ENCODE data around the gene TOR1B.

DNA sequence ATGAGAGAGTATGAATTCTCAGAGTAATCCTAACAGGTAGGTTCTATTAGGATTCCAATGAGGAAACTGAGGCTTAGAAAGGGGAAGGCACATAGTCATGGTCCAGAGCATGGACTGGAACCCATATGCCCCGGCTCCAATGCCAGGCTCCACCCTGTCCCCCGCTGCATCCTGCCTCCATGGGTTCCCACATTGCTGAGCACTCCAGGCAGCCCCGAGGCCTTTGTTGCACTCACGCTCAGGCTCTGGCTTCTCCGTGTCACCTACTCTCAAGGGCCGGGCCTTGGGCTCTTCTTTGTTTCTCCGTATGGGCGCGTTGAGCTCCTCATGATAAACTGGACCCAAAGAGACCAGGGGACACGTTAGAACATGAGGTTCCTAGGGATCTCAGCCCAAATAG is 26.0 kb downstream of the TOR1B start:
- no peak for TF ChIP-seq POLR2A (IDR thresholded peaks at IDR 0.05)
- TF ChIP-seq, protein P1, sequence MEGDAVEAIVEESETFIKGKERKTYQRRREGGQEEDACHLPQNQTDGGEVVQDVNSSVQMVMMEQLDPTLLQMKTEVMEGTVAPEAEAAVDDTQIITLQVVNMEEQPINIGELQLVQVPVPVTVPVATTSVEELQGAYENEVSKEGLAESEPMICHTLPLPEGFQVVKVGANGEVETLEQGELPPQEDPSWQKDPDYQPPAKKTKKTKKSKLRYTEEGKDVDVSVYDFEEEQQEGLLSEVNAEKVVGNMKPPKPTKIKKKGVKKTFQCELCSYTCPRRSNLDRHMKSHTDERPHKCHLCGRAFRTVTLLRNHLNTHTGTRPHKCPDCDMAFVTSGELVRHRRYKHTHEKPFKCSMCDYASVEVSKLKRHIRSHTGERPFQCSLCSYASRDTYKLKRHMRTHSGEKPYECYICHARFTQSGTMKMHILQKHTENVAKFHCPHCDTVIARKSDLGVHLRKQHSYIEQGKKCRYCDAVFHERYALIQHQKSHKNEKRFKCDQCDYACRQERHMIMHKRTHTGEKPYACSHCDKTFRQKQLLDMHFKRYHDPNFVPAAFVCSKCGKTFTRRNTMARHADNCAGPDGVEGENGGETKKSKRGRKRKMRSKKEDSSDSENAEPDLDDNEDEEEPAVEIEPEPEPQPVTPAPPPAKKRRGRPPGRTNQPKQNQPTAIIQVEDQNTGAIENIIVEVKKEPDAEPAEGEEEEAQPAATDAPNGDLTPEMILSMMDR (IDR thresholded peaks at IDR 0.05) = no peak

Measured in breast epithelium (tissue), 3 donors.